GM18870 (cell line): ENCODE results near the gene MB.
"Not testable (repeated sequence)": the region's sequence is repeated elsewhere in the genome, so short reads cannot be mapped to it uniquely, and the experiment has no call there.

Source experiments
- ATAC-seq: cut with Tn5 transposase; IDR thresholded peaks from one replicate; pipeline ENCODE4 v1.9.1; 2021; ENCODE audit warnings: moderate library complexity; ENCODE audit not compliant: unreplicated experiment

The MB gene

DNA sequence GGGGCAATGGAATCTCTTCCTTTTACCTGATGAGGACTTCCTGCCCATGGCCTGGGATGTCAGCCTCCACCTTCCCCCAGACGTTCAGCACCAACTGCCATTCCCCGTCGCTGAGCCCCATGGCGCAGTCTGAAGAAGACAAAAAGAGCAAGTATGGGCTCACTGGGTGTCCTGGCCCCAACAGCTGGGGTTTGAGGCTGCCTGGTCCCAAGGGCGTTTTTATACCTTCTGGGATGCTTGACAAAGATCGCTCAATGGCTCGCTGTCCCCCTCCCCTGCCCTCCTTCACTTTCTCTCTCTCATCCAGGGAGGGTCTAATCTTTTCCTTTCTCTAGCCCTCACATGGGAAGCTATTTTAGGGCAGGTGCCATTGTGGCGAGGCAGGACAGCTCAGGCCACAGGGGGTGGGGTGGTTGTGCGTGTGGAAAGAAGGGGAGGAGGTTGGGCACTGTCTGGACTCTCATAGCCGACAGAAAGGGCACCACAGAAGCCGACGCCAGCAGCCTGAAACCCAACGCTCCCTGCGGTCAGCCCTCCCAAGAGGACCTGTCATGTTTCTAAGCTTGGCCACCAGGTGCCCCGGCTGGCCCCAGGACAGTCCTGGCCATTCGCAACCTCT, at the start of gene MB:
Gene MB, minus strand, starts transcription at position 193 of the 619 bp plus-strand sequence. Its CDS starts 72 bp downstream, at position 121.
- ATAC-seq = no peak

DNA sequence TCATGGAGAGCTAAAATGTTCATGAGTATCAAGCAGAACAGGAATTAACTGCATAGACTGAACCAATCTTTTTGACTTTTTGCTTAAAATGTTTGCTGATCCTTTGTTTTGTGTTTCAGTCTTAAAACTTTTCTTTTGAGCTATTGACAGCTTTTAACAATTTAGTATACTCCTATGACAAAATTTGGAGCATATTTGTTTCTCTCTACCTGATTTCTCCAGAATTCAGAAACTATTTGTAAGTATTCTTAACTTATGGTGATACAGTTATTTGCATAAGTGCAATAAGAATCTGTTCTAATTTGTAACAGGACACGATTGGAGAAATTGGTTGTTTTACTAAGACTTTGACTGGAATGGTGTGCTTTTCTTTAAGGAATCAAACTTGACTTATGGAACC, 49.6 kb upstream of the MB start:
- not testable (repeated sequence) for ATAC-seq

DNA sequence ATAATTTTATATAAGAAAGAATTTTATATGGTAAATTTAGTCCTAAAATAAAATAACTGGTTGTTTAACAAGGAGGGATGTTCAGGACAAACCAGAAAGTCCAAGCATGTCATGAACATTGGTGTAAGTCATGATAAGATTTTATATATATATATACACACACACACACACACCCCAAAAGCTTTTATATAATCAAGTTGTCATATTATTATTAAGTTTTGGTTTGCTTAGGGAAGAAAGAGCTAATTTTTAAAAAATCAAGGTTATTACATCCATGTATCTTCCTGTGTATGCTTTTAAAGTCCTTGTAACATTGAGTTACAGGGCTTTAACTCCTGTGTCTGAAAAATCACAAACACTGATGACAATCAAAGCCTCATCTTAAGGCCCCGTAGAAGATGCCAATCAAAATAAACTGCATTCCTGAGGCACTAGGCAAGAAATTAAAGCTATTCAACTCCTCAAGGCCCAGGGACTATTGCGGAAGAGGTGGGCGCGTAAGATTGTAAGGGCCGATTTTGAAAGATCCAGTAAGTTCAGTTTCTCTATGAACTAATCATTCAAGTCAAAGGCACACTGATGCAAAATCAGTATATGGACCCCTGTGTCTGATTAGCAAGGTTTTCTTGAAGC, 47.9 kb upstream of the MB start:
- ATAC-seq = no peak

DNA sequence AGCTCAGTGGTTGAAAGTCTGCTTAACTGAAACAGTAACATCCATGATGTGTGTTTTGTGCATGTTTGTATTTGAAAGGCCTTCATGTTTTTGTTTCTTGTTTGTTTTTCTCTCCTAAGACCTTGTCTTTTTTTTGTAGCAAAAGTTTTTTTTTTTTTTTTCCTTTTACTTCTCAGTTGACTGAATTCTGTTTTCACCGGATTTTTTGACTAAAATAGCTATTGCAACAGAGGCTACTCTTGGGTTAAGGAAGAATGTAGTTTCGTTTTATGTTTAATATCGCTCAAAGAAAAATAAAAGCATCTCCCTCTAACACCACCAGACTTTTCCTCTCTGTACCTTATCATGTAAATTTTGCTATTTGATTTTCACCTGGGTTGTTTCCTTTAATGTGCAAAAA, 46.2 kb upstream of the MB start:
- ATAC-seq = no peak

DNA sequence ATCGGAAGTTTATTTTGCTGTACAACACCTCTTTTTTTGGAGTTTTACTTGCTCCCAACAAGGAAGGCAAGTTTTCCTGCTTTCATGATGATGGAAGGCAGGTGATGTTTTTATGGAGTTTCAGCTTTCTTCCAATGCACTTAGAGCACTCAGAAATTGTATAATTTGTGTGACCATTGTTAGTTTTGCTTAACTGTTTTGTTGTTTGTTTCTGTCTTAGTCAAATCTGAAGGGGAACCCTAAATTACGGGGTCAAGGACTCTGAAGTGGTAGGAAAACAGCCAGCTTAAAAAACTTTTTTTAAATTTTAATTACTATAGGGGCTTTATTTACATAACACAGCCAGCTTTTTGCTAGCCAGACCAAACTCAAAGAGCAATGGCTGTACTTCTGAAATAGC, 45.8 kb upstream of the MB start:
- ATAC-seq = no peak

DNA sequence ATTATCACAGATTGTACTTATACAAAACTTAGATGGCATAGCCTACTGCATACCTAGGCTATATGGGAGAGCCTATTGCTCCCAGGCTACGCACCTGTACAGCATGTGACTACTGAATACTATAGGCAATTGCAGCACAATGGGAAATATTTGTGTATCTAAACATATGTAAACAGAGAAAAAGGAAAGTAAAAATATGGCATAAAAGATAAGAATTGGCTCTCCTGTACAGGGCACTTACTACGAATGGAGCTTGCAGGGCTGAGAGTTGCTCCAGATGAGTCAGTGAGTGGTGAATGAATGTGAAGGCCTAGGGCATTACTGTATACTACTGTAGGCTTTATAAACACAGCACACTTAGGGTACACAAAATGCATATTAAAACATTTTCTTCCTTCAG, 44.3 kb upstream of the MB start:
- no peak for ATAC-seq

DNA sequence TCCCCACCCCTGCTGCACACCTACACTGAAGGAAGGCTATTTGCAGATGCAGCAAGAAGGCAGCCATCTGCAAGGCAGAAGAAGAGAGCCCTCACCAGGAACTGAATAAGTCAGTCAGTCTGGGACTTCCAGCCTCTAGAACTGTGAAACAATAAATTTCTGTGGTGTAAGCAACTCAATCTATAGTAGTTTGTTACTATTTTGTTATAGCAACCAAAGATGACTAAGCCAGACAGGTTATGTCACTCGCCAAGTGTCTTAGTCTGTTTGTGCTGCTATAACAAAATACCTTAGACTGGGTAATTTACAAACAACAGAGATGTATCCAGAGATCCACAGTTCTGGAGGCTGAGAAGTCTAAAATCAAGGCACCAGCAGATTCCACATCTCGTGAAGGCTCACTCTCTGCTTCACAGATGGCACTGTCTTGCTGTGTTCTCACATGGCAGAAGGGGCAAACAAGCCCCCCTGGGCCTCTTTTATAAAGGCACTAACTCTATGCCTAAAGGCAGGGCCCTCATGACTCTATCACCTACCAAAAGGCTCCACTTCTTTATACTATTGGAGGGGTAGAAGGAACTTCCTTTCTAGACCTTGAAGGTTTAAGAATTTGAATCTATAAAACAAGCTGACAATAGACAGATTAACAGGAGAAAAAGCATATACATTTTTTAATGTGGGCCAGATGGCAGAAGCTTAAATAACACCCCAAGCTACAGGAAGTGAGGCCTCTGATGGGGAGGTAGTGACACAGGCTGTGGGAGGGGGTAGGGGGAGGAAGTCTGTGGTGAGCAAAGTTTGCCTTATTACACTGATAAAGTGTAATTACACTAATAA, 43.4 kb upstream of the MB start:
- ATAC-seq = no peak

DNA sequence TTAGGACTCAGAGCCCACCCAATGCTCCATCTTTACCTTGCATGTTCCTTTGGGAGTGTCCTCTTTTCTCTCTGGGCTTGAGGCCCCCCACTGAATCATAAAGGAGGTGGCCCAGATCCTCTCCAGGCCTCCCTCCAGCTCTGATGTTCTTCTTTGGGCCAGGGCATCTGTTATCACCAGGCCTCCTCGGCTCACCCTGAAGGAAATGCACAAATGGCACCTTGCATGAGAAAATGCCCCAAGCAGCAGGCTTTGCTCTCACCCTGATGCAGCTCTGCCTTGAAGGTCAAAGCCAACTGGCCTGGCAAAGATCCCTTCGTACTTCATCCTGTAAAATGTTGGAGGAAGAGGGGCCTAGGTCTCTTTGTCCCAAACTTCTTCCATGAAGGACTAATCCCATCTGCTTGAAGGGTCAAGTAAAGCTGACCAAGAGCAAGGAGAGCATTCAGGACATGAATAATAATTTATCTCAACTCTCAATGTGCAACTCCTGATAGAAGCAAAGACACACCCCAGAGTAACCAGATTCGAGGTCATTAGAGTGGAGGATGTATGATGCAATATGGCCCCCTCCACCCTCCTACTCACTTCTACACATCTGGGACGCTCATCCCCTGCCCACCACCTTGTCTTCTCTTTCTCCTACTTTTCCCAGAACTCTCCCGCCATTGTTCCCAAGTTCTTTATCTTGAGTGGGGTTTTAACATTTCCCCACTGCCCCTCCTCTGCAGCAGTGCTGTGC, 40.6 kb upstream of the MB start:
- ATAC-seq = no peak

DNA sequence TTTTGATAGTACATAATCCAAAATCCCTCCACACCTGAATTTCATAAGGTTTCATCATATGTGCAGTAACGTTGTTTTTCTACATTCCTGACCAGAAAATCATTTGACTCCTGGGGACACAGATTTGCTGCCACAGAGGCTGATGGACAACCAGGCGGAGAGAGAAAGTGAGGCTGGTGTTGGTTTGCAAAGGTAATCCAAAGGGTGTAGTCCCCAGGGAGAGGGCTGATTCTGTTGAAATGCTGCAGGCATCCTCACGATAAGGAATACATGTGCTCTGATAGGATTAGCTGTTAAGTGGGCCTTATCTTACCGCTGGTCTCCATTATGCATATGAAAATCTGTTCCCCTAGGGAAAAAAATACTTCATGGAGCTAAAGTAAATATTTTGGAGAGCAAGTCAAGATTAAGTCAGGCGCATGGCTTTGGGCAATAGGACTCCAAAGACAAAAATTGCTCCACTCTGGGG, 39.2 kb upstream of the MB start:
- ATAC-seq = no peak

DNA sequence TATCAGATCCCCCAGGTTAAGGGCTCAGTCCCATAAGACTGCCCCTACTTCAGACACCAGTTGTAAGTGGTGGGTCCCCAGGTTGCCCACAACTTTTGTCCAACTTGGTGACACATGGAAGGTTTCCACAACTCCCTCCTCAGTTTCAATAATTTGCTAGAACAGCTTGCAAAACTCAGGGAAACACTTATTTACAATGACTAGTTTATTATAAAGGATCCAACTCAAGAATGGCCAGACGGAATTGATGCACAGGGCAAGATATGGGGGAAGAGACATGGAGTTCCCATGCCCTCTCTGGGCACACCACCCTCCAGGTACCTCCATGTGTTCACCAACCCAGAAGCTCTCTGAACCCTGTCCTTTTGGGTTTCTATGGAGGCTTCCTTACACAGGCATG, 36.7 kb upstream of the MB start:
- no peak for ATAC-seq

DNA sequence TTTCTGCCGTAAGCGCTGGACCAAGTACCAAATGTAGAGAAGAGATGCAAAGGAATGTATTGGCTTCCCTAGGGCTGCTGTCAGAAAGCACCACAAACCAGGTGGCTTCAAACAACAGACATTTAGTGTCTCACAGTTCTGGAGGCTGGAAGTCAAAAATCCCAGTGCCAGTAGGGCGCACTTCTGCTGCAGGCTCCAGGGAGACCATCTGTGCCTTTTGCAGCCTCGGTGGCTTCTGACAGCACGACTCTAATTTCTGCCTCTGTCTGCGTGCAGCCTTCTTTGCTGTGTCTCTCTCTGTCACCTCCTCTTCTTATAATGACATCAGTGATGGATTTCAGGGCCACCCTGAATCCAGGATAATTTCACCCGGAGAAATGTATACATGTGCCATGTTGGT, 34.0 kb upstream of the MB start:
- no peak for ATAC-seq

DNA sequence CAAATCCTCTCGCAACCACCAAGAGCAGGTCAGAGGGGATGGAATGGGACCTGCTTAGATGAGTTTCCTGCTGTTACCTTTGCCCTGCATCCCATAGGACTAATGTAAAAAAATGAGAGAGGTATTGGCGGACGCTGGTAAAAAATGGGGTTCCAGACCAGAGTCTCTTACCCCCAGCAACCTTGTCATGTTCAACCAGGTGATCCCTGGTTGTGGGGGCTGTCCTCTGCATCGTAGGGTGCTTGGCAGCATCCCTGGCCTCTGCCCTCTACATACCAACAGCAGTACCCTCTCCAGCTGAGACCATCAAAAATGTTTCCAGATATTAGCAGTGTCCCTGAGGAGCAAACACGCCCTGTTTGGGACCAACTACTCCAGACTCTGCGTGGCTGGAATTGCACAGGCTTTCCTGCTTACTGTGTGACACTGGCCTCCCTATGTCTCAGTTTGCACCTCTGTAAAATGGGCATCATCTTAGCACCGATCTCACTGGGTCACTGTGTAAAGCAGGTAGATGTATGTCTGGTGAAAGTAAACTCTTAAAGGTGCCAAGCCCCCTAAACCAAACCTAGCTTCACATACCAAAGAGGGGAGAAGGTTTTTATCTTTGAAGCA, 32.6 kb upstream of the MB start:
- ATAC-seq = no peak

DNA sequence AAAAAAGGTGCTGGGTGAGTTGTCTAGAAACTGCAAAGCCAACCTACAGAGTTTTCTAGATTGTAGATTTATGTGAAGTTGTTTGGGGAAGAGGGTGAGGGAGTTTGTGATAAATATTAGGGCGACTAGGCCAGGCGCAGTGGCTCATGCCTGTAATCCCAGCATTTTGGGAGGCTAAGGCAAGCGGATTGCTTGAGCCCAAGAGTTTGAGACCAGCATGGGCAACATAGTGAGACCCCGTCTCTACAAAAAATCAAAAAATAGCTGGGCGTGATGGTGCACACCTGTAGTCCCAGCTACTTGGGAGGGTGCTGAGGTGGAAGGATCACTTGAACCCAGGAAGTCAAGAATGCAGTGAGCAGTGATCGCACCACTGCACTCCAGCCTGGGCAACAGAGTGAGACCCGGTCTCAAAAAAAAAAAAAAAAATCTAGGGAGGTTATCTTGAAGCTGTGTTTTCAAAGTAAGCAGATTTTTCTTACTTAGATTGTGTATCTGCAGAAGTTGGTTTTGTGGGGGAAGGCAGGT, 32.0 kb upstream of the MB start:
- ATAC-seq = no peak

DNA sequence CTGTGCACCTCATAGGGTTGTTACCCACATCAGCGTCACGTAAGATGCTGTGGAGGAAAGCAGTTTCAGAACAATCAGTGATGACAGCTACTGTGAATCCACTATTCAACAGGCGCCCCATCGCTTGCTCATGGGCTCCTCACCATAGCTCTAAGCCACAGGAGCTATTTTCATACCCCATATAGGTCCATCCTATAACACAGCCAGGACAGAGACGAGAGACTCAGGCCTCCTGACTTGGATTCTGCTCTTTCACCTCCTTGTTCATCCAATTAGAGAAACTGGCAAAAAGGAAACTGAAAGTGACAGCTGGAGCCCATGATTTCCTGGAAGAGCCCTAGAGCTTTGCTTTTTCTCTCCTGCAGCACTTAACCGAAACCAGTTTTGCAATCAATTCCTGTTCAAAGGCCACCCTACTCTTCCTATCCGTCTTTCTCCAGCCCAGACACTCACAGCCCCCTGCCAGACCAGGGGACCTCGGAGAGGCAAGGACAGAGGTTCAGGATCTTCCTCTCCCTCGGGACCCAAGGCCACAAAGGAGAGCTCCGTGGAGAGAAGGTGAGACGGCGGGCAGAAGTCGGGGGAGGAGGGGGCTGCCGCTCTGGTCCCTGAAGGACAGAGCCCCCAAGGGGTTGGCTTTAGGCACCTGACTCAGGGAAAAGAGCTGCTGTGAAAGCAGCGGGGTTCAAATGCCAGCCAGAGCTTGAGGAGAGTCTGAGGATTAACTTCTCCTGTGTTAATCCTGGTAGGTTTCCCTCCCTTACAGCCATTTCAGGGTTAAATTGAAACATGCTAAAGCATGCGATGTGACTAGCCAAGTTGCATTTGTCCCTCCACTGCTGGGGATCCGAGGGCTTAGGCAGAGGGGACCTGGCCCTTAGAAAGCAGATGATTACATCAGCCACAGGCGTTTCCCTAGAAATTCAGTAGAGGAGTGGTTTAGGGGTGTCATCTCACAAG, 31.2 kb upstream of the MB start, which contains the start of gene APOL6:
Gene APOL6, plus strand, starts transcription at position 381 of the 960 bp plus-strand sequence. CDS start 7,980 bp downstream, outside the sequence.
- ATAC-seq = no peak

DNA sequence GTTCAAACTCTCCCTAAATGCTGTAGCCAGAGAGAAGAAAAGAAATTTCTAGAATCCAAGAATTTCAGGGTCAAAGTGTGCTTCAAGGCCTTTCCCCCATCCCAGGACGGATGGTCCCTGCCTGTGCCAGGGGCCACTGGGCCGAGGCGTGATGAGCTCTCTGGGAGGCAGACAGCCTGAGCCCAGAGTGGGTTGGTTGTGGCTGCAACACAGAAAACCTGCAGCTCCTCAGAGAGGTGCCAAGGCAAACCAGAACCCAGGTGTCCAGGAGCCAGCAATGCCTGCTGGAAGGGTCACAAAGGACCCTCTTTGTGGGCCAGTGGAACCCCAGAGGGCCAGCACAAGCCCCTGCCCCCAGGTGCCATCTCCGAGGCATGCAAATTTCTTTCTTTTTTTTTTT, 28.5 kb upstream of the MB start:
- ATAC-seq = no peak

DNA sequence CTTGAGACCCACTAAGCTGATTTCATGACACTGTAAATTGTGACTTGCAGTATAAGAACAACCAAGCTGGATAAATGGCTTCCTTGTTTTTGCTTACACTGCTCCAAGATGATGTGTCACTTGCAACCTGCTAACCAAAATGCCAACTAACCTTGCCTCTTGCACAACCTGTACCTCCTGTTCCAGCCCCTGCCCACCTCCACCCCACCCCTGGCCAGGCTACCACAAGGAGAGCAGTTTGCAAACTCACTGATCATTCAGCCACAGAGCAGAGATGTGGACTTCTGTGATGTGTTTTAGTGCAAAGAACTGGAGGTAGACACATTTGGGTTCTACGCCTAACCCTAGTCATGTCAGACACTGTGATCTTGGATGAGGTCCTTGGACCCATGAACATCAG, 26.9 kb upstream of the MB start:
- ATAC-seq = no peak

DNA sequence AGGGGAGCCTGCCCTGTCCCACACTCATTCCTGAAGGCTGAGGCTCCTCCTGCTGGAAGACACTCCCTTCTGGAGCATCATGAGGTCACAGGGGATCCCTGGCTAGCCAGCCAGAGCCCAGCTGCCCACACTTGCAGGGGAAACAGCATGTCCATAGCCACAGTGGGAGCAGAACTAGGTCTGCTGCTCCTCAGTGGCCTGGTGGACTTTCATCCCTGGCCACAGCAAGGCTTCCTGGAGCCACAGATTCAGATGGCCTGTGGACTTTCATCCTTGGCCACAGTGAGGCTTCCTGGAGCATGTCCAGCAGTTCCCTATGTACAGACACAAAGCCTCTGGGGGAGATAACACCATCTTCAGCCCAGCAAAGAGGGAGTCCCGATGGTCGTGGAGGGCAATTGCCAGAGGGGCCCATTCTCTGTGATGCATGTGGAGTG, 25.2 kb upstream of the MB start:
- no peak for ATAC-seq

DNA sequence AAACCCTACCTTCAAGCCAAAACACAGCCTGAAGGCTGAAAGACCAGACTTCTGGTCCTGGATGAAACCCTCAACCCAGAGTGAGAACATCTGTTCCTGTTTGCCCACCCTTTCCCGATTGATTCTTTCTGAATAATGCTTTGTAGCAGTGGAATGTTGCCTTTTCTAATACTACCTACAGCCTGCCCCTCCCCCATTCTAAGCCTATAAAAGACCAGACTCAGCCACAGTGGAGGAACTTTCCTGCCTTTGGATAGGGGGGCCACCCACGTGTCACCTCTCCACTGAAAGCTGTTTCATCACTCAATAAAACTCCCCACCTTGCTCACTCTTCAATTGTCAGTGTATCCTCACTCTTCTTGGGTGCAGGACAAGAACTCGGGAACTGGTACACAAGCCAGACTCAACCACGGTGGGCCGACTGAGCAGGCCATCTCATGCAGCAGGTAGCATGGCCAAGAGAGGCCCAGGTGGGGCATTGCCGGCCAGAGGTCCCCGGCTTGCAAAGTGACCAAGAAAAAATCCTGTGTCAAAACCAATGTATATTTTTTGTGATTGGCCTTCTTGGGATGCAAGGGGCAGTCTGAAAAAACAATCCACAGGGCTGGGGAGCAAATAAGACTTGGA, 24.5 kb upstream of the MB start:
- no peak for ATAC-seq

DNA sequence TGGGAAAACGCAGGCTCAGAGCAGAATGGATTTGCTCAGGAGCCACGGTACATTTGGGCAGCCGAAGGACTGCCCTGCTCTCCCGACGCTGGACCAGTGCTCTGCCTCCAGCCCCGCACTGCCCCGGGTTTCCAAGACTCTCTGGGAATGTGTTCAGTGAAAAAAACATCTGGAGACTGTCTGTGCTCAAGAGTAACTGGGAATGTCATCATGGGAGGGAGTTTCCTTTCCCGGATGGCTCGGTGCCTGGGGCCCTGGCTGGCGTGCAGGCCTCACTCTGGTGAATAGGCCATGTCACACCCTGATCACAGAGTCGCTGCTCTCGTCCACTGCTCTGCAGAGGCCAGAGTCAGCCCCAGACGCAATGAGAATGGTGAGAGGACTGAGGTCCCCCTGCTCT, 21.3 kb upstream of the MB start:
- no peak for ATAC-seq
